ENCODE results near the gene ARMCX1.
"Not testable (repeated sequence)": the region's sequence is repeated elsewhere in the genome, so short reads cannot be mapped to it uniquely, and the experiment has no call there.

ARMCX1 gene

GRCh38 chrX:101550362-101550750 is at the start of gene ARMCX1:
Gene ARMCX1, plus strand, starts transcription at chrX:101550547. Its CDS starts 2,384 bp downstream, at chrX:101552931.
- peak; percentile 81 for DNase-seq

GRCh38 chrX:101502929-101503328 is 47.4 kb upstream of the ARMCX1 start:
- DNase-seq: not testable (repeated sequence)

- DNase-seq: no peak
Observed at GRCh38 chrX:101507372-101507771, 43.0 kb upstream of the ARMCX1 start.

GRCh38 chrX:101507986-101508385 is 42.4 kb upstream of the ARMCX1 start:
- no peak for DNase-seq

GRCh38 chrX:101530944-101531343 is 19.4 kb upstream of the ARMCX1 start:
- no peak for DNase-seq

GRCh38 chrX:101539116-101539515 is 11.2 kb upstream of the ARMCX1 start:
- no peak for DNase-seq

GRCh38 chrX:101550751-101551379 is 518 bp downstream of the ARMCX1 start:
- DNase-seq: peak; percentile 53

GRCh38 chrX:101551380-101551767 is 1.0 kb downstream of the ARMCX1 start:
- DNase-seq: no peak

- no peak for DNase-seq
Observed at GRCh38 chrX:101552714-101553113, 2.4 kb downstream of the ARMCX1 start.

GRCh38 chrX:101564651-101565050 is 14.3 kb downstream of the ARMCX1 start:
- no peak for DNase-seq

GRCh38 chrX:101595739-101596419 is 45.5 kb downstream of the ARMCX1 start:
- peak; percentile 62 for DNase-seq

- not testable (repeated sequence) for DNase-seq
Observed at GRCh38 chrX:101599592-101599991, 49.2 kb downstream of the ARMCX1 start.

GRCh38 chrX:101602077-101602476 is 51.7 kb downstream of the ARMCX1 start:
- DNase-seq: no peak
